OCI-LY7 (cell line): ENCODE measurements around the gene VWA2. TPM values are rescaled to one million over a fixed set of nuclear protein-coding genes. Genes with fewer than 3 reads are reported as not detected.

Experiments used
- BruUV-seq: library from RNA; stranded (reverse); fragments of 400-500 nt; replicated peaks from 2 replicates; lab custom pipeline; 2021; lab: Mats Ljungman, UMichigan
- CTCF ChIA-PET: fragments of 300-600 bp; sonication (Branson Sonifier 250); formaldehyde crosslinking; loops from one replicate; lab custom pipeline; 2022; ENCODE audit warnings: antibody characterized with exemption; ENCODE audit not compliant: unreplicated experiment; lab: Charles Lee
- POLR2A ChIA-PET: fragments of 300-600 bp; sonication (Branson Sonifier 250); formaldehyde crosslinking; loops from one replicate; lab custom pipeline; 2022; ENCODE audit warnings: antibody characterized with exemption; lab: Charles Lee
- DNase-seq: peaks from one replicate; pipeline ENCODE4 v3.0.0-alpha.2; 2015; ENCODE audit warnings: low spot score
- H2AFZ ChIP-seq: fragments of 200-600 bp; sonication (generic), shearing (Covaris generic); 2 replicates; pipeline ENCODE4 v1.6.1; 2014; ENCODE audit warnings: mild to moderate bottlenecking, antibody characterized with exemption, low read length, moderate library complexity
- H3K27ac ChIP-seq: fragments of 200-600 bp; sonication (generic); 2 replicates; pipeline ENCODE4 v1.5.1; 2014; ENCODE audit warnings: mixed run types, low read depth, mild to moderate bottlenecking, moderate library complexity, low read length, inconsistent platforms; ENCODE audit not compliant: poor library complexity, severe bottlenecking
- H3K36me3 ChIP-seq: fragments of 200-600 bp; sonication (generic); 2 replicates; pipeline ENCODE4 v1.6.1; 2014; ENCODE audit warnings: mild to moderate bottlenecking, antibody characterized with exemption, low read length, moderate library complexity, mixed read lengths; ENCODE audit not compliant: insufficient read depth
- H3K4me1 ChIP-seq: fragments of 200-600 bp; sonication (generic); 2 replicates; pipeline ENCODE4 v1.5.1; 2014; ENCODE audit warnings: mild to moderate bottlenecking, low read length; ENCODE audit not compliant: insufficient read depth, poor library complexity, severe bottlenecking
- H3K4me2 ChIP-seq: fragments of 200-600 bp; sonication (generic); 2 replicates; pipeline ENCODE4 v1.6.1; 2014; ENCODE audit warnings: mild to moderate bottlenecking, low read length
- H3K4me3 ChIP-seq: fragments of 200-600 bp; sonication (generic); 2 replicates; pipeline ENCODE4 v1.5.1; 2014; ENCODE audit warnings: mild to moderate bottlenecking, low read depth, low read length; ENCODE audit not compliant: poor library complexity, severe bottlenecking
- H3K79me2 ChIP-seq: fragments of 200-600 bp; sonication (generic); 2 replicates; pipeline ENCODE4 v1.6.1; 2016; ENCODE audit warnings: low read depth, mild to moderate bottlenecking, low read length, moderate library complexity, mixed read lengths; ENCODE audit not compliant: insufficient read depth
- H3K9me2 ChIP-seq: fragments of 200-600 bp; sonication (generic); 2 replicates; pipeline ENCODE4 v1.6.1; 2016; ENCODE audit warnings: mild to moderate bottlenecking, low read length, mixed read lengths; ENCODE audit not compliant: insufficient read depth
- H3K9me3 ChIP-seq: fragments of 200-600 bp; sonication (generic); 2 replicates; pipeline ENCODE4 v1.6.1; 2014; ENCODE audit warnings: mild to moderate bottlenecking, mixed run types, low read length, mixed read lengths
- H4K20me1 ChIP-seq: fragments of 200-600 bp; sonication (generic); 2 replicates; pipeline ENCODE4 v1.6.1; 2014; ENCODE audit warnings: mild to moderate bottlenecking, antibody characterized with exemption, low read length, moderate library complexity, mixed read lengths; ENCODE audit not compliant: insufficient read depth
- EZH2phosphoT487 ChIP-seq: fragments of 200-600 bp; sonication (generic); IDR thresholded peaks from 2 replicates; pipeline ENCODE4 v1.6.1; 2018; ENCODE audit warnings: low read depth, borderline replicate concordance, mild to moderate bottlenecking, mixed run types, antibody characterized with exemption, low read length, moderate library complexity, mixed read lengths
- intact Hi-C: fragments of 100-400 bp; cut with micrococcal nuclease; formaldehyde crosslinking; loops from one replicate; pipeline ENCODE4 v1.10.0; 2022; ENCODE audit not compliant: unreplicated experiment
- total RNA-seq, 2 experiments: library from RNA; depleted of rRNA in 1 of 2; stranded (reverse); fragments of >200 nt in 1 of 2; shearing (Covaris generic) in 1 of 2; gene quantifications; 2 replicates each; pipeline ENCODE4 v1.2.3, GENCODE V29; 2014 to 2022
- TF ChIP-seq, protein P1 (sequence below): fragments of 200-600 bp; sonication (generic); conservative IDR thresholded peaks from 2 replicates; pipeline ENCODE4 v1.5.1; 2014; ENCODE audit warnings: mild to moderate bottlenecking, antibody characterized with exemption, low read length, moderate library complexity, mixed read lengths

Gene VWA2
- total RNA-seq, 2 experiments from 2014 or later = not detected

DNA sequence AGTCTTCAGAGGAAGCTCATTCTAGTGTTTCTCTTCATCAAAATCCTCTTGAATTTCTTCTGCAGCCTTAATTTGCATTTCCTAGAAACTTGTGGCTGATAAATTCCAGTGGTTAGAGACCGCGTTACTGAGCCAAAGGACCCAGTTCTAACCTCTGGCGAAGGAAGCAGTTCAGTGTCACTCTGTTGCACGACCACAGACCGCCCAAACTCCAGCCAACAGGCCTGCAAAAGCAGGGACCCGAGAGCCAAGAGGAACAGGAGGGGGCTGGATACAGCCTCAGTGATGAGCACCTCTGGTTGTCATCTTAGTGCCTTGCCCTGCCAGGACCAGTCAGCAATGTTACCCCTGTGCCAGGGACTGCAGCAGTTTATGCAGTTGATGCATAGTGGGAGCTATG, 95.2 kb downstream of the VWA2 start:
- TF ChIP-seq, protein P1, sequence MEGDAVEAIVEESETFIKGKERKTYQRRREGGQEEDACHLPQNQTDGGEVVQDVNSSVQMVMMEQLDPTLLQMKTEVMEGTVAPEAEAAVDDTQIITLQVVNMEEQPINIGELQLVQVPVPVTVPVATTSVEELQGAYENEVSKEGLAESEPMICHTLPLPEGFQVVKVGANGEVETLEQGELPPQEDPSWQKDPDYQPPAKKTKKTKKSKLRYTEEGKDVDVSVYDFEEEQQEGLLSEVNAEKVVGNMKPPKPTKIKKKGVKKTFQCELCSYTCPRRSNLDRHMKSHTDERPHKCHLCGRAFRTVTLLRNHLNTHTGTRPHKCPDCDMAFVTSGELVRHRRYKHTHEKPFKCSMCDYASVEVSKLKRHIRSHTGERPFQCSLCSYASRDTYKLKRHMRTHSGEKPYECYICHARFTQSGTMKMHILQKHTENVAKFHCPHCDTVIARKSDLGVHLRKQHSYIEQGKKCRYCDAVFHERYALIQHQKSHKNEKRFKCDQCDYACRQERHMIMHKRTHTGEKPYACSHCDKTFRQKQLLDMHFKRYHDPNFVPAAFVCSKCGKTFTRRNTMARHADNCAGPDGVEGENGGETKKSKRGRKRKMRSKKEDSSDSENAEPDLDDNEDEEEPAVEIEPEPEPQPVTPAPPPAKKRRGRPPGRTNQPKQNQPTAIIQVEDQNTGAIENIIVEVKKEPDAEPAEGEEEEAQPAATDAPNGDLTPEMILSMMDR = no peak
- TF ChIP-seq EZH2phosphoT487 = no peak
- DNase-seq = no peak
- Histone ChIP-seq H3K9me3 (no peaks in the 10 kb centered on the region), H3K4me2 (no peak overlapping the region), H3K4me3 (no peak overlapping the region), H3K4me1 (no peaks in the 10 kb centered on the region), H3K9me2 (no peaks in the 10 kb centered on the region), H4K20me1 (no peaks in the 10 kb centered on the region), H2AFZ (no peak overlapping the region), H3K27ac (no peak overlapping the region), H3K36me3 (no peaks in the 10 kb centered on the region), H3K79me2 (no peaks in the 10 kb centered on the region)
- BruUV-seq = no TSS peak
- ChIA-PET CTCF (no interaction called here), POLR2A (no interaction called here)
- intact Hi-C loops = no loop called here

DNA sequence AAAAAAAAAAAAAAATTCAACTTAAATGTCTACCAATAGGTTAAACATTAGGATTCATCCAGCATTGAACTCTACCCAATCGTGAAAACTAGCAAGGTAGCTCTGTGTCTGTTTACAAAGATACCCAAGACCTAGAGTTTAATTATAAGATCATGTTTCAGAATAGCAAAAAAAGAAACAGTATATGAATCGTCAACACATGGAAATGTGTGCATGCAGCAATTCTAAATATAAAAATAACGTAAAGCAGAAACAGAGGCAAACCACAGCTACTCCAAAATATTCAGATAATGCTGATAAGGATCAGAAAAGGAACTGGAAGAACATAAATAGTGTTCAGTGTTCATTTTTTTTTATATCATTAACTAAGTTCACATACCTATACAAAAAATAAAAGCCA, 96.6 kb downstream of the VWA2 start:
- intact Hi-C loops = no loop called here
- ChIA-PET POLR2A (no interaction called here), CTCF (no interaction called here)
- H3K9me3 ChIP-seq = no peaks in the 10 kb centered on the region
- DNase-seq = no peak
- no peak overlapping the region for H3K27ac ChIP-seq
- no peaks in the 10 kb centered on the region for H4K20me1 ChIP-seq
- no peaks in the 10 kb centered on the region for H3K79me2 ChIP-seq
- no peak for TF ChIP-seq EZH2phosphoT487
- TF ChIP-seq, protein P1 = no peak
- H3K9me2 ChIP-seq = no peaks in the 10 kb centered on the region
- H3K4me2 ChIP-seq = no peak overlapping the region
- no peaks in the 10 kb centered on the region for H3K4me1 ChIP-seq
- BruUV-seq = no TSS peak
- no peak overlapping the region for H3K4me3 ChIP-seq
- no peaks in the 10 kb centered on the region for H3K36me3 ChIP-seq
- no peak overlapping the region for H2AFZ ChIP-seq

DNA sequence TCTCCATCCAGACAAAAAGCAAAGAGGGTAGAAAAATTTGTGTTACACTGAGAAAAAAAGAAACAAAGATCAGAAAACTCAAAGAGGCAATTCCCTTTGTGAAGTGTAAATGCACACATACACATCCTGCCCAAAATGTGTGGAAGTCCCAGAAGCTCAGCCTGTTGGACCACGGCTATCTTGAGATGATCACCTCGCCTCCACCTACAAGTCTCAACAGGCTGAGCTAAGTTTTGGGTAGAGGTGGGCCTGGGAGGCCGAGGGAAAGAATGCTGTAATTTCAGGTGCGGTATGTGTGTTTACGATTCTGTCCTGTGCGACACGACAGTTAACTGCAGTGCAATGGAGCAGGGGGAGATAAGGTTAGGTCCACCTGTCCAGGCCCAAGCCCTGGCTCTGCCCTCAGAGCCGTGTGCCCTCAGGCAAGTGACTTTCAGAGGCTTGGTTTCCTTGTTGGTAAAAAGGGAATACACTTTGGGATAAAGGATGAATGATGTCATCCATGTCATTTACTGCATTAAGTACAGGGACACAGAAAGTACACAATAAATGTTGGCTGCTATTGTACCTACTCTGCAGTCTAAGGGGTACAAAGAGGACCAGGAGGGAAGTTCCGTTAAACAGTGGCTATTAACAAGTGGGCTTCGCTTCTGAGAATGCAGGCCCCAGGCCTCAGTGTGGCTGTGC, 97.9 kb downstream of the VWA2 start:
- H2AFZ ChIP-seq = no peak overlapping the region
- no peaks in the 10 kb centered on the region for H3K79me2 ChIP-seq
- no peaks in the 10 kb centered on the region for H3K36me3 ChIP-seq
- TF ChIP-seq EZH2phosphoT487 = no peak
- TF ChIP-seq, protein P1 = no peak
- H4K20me1 ChIP-seq = no peaks in the 10 kb centered on the region
- CTCF ChIA-PET = no interaction called here
- no peak overlapping the region for H3K27ac ChIP-seq
- POLR2A ChIA-PET = no interaction called here
- no TSS peak for BruUV-seq
- no peaks in the 10 kb centered on the region for H3K4me1 ChIP-seq
- no peak for DNase-seq
- intact Hi-C loops = no loop called here
- H3K4me2 ChIP-seq = no peak overlapping the region
- H3K4me3 ChIP-seq = no peak overlapping the region
- no peaks in the 10 kb centered on the region for H3K9me3 ChIP-seq
- no peaks in the 10 kb centered on the region for H3K9me2 ChIP-seq
